Muscle layer of colon (tissue), 2 donors: Measurements from ENCODE around the gene KIF2C.
"Not testable (repeated sequence)": the region's sequence is repeated elsewhere in the genome, so short reads cannot be mapped to it uniquely, and the experiment has no call there.

Source experiments
- H3K27ac ChIP-seq: one replicate; pipeline ENCODE4 v1.7.0; 2013; ENCODE audit warnings: low read depth, mild to moderate bottlenecking, low read length, moderate library complexity
- H3K27me3 ChIP-seq, 2 donors: one replicate each; pipeline ENCODE4 v1.7.0; 2013; ENCODE audit warnings: low read length in 2 of 2, mild to moderate bottlenecking in 2 of 2; ENCODE audit not compliant: insufficient read depth in 2 of 2, control insufficient read depth in 1 of 2
- H3K36me3 ChIP-seq: one replicate; pipeline ENCODE4 v1.7.0; 2013; ENCODE audit warnings: mild to moderate bottlenecking, low read length; ENCODE audit not compliant: insufficient read depth
- H3K4me1 ChIP-seq: one replicate; pipeline ENCODE4 v1.7.0; 2013; ENCODE audit warnings: mild to moderate bottlenecking, low read length; ENCODE audit not compliant: insufficient read depth
- H3K4me3 ChIP-seq, 2 donors: one replicate each; pipeline ENCODE4 v1.7.0; 2013; ENCODE audit warnings: low read length in 2 of 2, low read depth in 1 of 2, mild to moderate bottlenecking in 1 of 2, moderate library complexity in 1 of 2
- H3K9ac ChIP-seq: one replicate; pipeline ENCODE4 v1.7.0; 2013; ENCODE audit warnings: low read length
- H3K9me3 ChIP-seq: one replicate; pipeline ENCODE4 v1.7.0; 2013; ENCODE audit warnings: mild to moderate bottlenecking, low read length
- donor health status: abdominal sarcoma.
- donor health status: Adenocarcinoma of cecum.

Gene KIF2C

DNA sequence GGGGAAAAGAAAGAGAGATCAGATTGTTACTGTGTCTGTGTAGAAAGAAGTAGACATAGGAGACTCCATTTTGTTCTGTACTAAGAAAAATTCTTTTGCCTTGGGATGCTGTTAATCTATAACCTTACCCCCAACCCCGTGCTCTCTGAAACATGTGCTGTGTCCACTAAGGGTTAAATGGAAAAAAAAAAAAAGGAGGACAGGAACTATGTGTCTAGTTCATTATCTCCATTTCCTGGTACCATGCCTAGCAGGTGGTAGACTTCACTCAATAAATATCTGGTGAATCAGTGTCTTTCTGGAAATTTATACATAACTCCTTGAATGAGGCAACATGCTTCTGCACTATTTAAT, 707 bp upstream of the KIF2C start:
- not testable (repeated sequence) for H3K4me1 ChIP-seq, H3K9me3 ChIP-seq, H3K27me3 ChIP-seq, H3K36me3 ChIP-seq
- peak overlapping the region; percentile 62 for H3K27ac ChIP-seq
- peak overlapping the region; percentile 25 to 69 for H3K4me3 ChIP-seq
- peak overlapping the region; percentile 29 for H3K9ac ChIP-seq

DNA sequence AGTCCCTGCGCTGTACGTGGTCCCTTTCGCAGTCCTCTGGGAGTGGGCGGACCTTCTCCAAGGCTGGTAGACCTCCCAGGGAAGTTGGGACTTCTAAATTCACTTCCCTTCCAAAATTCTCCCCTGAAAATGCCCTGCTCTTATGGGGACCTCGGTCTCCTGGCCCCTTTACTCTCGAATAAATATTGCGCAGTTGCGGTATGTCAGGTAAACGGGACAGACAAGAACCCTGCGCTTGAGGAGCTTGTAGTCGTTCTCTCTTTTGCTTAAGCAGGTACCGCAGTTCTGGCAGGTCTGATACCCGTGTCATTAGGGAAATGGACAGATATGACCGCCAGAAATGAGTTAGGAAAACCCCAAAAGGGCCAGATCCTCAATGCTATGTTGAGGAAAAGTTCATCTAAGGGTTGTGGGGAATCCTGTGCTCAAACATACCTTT, 561 bp downstream of the KIF2C start:
- Histone ChIP-seq H3K9ac (no peak overlapping the region), H3K4me3 (peak overlapping the region in 1 of 2 donors; percentile 69), H3K27ac (no peak overlapping the region)

GRCh38 chr1:44743211-44743610, 3.6 kb downstream of the KIF2C start:
- no peaks in the 10 kb centered on the region for H3K9me3 ChIP-seq
- H3K9ac ChIP-seq, result no peak overlapping the region
- no peak overlapping the region for H3K27ac ChIP-seq
- H3K36me3 ChIP-seq, result no peaks in the 10 kb centered on the region
- no peaks in the 10 kb centered on the region for H3K27me3 ChIP-seq
- peaks cover 8% of the 10 kb centered on the region for H3K4me1 ChIP-seq
- no peak overlapping the region for H3K4me3 ChIP-seq

More for the DNA sequence above, 561 bp downstream of the KIF2C start:
- no peaks in the 10 kb centered on the region for H3K9me3 ChIP-seq
- peaks cover 8% of the 10 kb centered on the region for H3K4me1 ChIP-seq
- H3K27me3 ChIP-seq, result no peaks in the 10 kb centered on the region
- H3K36me3 ChIP-seq, result no peaks in the 10 kb centered on the region

DNA sequence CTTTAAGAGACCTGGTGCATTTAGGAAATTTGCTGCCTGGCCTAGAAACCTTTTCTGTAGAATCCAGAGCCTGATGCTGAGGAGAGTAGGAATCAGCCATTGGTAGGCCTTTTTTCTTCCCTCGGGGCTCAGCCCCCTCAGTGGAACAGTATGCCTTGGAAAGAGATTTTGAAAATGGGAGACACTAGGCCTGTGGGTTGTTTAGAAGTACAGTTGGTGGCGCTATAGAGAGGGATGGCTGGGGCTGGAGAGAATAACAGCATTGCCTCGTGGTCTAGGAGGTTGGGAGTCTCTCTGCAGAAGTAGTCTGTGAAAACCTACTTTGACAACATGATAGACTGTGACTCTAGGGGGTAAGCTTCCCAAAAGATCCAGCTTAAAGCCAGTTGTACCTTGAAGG, 8.2 kb downstream of the KIF2C start:
- no peaks in the 10 kb centered on the region for H3K9me3 ChIP-seq
- H3K27me3 ChIP-seq, result no peaks in the 10 kb centered on the region
- H3K36me3 ChIP-seq, result no peaks in the 10 kb centered on the region
- H3K9ac ChIP-seq, result no peak overlapping the region
- H3K27ac ChIP-seq, result no peak overlapping the region
- H3K4me1 ChIP-seq, result no peaks in the 10 kb centered on the region
- no peak overlapping the region for H3K4me3 ChIP-seq

- Histone ChIP-seq H3K4me3 (no peak overlapping the region), H3K9ac (no peak overlapping the region), H3K27me3 (no peaks in the 10 kb centered on the region), H3K9me3 (no peaks in the 10 kb centered on the region), H3K27ac (no peak overlapping the region), H3K4me1 (no peaks in the 10 kb centered on the region), H3K36me3 (no peaks in the 10 kb centered on the region)
These were observed 17.8 kb downstream of the KIF2C start for GRCh38 chr1:44757420-44757819.

DNA sequence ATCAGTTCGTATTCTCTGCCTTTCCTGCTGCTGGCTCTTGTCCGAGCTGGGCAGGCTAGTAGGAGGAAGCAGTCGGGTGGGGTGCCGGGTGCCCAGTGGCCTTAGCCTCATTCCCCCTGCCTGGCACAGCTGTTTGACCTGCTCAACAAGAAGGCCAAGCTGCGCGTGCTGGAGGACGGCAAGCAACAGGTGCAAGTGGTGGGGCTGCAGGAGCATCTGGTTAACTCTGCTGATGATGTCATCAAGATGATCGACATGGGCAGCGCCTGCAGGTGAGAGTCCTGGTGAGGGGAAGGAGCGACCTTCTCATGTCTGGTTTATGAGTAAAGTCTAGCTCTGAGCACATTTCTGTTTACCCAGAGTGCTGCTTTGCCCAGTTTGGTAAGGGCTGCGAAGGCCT, 19.4 kb downstream of the KIF2C start:
- H3K9me3 ChIP-seq, result no peaks in the 10 kb centered on the region
- H3K4me3 ChIP-seq, result no peak overlapping the region
- H3K27ac ChIP-seq, result no peak overlapping the region
- H3K9ac ChIP-seq, result no peak overlapping the region
- no peaks in the 10 kb centered on the region for H3K27me3 ChIP-seq
- no peaks in the 10 kb centered on the region for H3K4me1 ChIP-seq
- no peaks in the 10 kb centered on the region for H3K36me3 ChIP-seq

DNA sequence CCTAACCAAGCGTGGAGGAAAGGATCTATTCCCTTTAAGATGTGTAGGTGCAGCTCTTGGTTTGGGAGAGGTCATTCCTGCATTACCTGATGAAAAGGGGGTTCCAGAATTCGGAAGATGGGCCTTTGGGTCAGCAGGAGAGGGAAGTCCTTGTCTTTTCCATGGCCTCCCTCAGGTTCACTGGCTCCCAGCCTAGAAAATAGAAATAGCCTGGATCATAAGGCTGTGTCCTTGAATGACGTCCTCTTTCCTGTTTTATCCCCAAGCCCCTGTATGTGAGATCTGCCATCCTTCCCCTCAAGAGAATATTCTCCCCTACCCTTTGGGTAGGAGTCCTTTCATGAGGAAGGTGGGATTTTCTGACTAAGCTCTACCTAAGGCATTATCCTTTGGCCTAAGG, 21.2 kb downstream of the KIF2C start:
- H3K36me3 ChIP-seq, result no peaks in the 10 kb centered on the region
- no peaks in the 10 kb centered on the region for H3K9me3 ChIP-seq

DNA sequence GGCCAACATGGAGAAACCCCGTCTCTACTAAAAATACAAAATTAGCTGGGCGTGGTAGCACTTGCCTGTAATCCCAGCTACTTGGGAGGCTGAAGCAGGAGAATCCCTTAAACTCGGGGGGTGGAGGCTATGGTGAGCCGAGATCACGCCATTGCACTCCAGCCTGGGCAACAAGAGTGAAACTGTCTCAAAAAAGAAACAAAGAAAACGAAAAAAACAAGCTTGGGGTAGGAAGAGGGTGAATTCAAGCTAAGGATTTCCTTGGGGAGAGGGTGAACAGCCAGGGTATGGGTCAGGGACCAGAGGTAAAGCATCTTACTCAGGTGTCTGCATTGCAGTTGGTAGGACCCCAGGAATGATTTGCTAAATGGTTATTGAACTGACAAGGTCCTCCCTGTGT, 26.8 kb downstream of the KIF2C start:
- H3K27me3 ChIP-seq, H3K9me3 ChIP-seq, H3K4me3 ChIP-seq, H3K4me1 ChIP-seq, H3K27ac ChIP-seq, H3K9ac ChIP-seq, H3K36me3 ChIP-seq: not testable (repeated sequence)

More for the DNA sequence above, 21.2 kb downstream of the KIF2C start:
- H3K4me3 ChIP-seq, result no peak overlapping the region
- H3K27ac ChIP-seq, result no peak overlapping the region
- H3K9ac ChIP-seq, result no peak overlapping the region
- H3K4me1 ChIP-seq, result no peaks in the 10 kb centered on the region
- H3K27me3 ChIP-seq, result no peaks in the 10 kb centered on the region

DNA sequence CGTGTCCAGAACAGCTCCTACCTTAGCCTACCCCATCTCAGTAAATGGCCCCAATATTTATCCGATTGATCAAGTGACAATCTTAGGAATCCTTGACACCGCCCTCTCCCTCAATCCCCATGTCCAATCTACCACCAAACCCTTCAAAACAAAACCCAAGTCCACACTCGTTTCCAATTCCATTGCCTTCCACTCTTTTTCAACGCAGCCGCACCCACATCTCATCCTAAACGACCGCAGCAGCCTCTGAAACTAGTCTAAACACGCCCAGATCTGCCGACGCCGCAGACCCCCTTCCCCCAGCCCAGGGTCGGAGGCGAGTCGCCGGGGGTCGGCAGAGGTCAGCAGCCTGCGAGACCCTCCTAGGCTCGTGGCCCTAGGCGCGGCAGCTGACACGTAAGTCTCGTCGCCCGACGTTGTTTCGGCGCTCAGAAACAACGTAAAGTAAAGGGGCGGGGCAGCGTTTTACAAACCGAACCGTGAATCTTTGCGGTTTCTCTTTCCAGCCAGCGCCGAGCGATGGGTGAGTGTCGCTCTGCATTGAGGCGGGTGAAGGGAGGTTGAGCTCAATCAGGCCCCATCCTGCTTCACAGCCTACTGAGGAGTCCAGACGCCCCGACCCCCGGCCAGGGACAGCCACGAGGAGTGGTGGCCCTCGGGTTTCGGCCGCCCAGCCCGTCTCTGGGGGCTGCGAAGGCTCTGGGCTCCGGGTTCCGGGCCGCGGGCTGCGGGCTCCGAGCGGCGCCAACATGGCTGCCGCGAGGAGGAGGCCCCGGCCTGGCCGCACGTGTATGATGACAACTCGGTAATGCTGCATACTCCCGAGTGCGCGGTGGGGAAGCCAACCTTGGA, 35.7 kb downstream of the KIF2C start, which contains the start of gene RPS8:
Gene RPS8, plus strand, starts transcription at position 463 of the 852 bp plus-strand sequence. Its CDS starts 57 bp downstream, at position 520.
- H3K27me3 ChIP-seq, result no peaks in the 10 kb centered on the region
- peak within 1 kb of the TSS; percentile 99 for H3K27ac ChIP-seq
- peak within 1 kb of the TSS; percentile 86 to 96 for H3K4me3 ChIP-seq
- peaks cover 21% of the 10 kb centered on the region for H3K36me3 ChIP-seq
- H3K4me1 ChIP-seq, result peaks cover 10% of the 10 kb centered on the region
- H3K9me3 ChIP-seq, result no peaks in the 10 kb centered on the region
- peak within 1 kb of the TSS; percentile 97 for H3K9ac ChIP-seq

DNA sequence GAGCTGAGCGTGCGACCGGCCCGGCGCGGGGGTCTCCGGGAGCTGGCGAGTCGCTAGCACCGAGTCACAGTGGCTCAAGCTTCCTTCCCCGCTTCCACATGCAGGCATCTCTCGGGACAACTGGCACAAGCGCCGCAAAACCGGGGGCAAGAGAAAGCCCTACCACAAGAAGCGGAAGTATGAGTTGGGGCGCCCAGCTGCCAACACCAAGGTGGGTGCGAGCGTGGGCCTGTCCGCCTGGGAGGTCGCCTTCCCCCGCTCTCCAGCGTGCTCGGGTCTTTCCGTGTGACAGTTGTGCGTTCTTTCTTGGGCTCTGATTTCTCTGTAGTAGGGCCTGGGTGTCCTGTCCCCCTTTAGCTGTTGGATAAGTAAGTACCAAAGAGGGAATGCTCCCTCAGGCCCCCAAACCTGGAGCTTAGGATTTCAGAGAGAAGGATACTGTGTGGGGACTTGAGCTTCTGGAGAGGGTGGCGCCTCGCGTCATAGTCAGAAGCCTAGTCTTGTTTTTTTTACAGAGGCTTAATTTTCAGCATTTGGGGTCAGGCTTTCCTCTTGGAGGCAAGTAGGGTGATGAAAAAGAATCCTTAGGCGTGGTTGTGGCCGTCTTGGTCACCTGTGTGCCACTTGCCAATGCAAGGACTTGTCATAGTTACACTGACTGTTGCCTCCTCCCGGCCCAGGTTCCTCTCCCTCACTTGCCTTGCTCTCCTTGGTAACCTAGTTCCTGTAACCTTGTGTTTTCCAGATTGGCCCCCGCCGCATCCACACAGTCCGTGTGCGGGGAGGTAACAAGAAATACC, 36.5 kb downstream of the KIF2C start:
- Histone ChIP-seq H3K27me3 (no peaks in the 10 kb centered on the region), H3K27ac (peak overlapping the region; percentile 99), H3K4me1 (peaks cover 10% of the 10 kb centered on the region), H3K4me3 (peak overlapping the region; percentile 86 to 96), H3K9me3 (no peaks in the 10 kb centered on the region), H3K9ac (peak overlapping the region; percentile 70), H3K36me3 (peaks cover 25% of the 10 kb centered on the region)

DNA sequence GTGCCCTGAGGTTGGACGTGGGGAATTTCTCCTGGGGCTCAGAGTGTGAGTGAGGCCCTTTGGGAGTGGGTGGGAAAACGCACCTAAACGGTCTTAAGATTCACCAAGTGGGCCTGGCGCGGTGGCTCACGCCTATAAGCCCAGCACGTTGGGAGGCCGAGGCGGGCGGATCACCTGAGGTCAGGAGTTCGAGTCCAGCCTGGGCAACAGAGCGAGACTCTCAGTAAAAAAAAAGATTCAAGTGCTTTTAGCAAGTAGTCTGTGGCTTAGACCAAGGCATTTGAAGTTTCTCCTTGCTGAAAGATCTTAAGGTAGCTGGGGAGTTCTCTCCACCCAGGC, 37.1 kb downstream of the KIF2C start:
- Histone ChIP-seq H3K36me3 (peaks cover 29% of the 10 kb centered on the region), H3K9me3 (no peaks in the 10 kb centered on the region), H3K4me1 (peaks cover 10% of the 10 kb centered on the region), H3K27ac (peak overlapping the region; percentile 38), H3K9ac (peak overlapping the region; percentile 70), H3K27me3 (no peaks in the 10 kb centered on the region), H3K4me3 (peak overlapping the region; percentile 86 to 96)
